HG03064 (cell line): Measurements from ENCODE around the gene STXBP6.

Experiments
- ATAC-seq: cut with Tn5 transposase; IDR thresholded peaks from one replicate; pipeline ENCODE4 v1.9.1; 2021; ENCODE audit warnings: low read depth; ENCODE audit not compliant: unreplicated experiment

The STXBP6 gene

DNA sequence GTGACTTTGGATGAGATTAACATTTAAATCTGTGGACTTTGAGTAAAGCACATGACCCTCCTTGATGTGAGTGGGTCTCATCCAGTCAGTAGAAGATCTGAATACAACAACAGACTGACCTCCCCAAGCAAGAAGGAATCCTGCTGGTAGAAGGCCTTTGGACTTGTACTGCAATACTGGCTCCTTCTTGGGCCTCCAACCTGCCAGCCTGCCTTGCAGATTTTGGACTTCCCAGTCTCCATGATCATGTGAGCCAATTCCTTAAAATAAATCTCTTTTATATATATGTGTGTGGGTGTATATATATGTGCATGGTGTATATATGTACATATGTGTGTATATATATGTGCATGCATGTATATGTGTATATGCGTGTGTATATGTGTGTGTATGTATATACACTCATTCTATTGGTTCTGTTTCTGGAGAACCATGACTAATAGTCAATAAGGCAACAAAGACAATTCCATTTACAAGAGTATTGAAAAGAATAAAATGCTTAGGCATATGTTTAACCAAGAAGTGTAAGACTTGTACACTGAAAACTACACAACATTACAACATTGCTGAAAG, 183.8 kb downstream of the STXBP6 start:
- ATAC-seq, result no peak

DNA sequence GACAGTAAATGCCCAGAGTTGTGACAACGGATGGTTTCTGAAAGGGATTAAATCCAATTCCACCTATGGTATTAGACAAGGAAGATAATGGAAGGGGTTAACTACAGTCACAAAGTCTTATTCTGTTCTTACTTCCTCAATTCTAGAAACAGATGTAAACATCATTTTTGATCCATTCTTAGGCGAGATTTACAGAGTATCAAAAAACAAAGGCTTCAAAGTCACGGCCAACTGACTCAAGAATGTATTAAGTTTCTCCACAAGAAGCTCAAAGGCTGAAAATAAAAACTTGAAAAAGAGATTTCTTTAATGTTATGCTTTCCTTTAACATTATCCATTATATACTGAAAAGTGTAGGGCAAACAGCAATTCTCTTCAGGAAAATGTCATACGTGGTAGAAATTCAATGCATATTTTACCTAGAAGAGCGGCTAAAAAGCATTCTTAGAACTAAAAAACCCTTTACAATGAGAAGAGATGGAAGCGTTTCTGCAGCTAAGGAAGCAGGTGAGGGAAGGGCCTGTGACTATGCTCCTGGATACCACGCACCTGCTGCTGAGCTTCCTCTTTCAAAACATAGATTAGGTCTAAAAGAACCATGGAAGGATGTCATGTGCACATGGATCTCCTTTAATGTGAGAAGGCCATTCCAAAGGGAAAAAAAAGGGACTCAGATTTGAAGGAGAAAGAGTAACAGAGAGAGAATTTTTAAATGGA, 185.8 kb downstream of the STXBP6 start:
- ATAC-seq, result no peak

DNA sequence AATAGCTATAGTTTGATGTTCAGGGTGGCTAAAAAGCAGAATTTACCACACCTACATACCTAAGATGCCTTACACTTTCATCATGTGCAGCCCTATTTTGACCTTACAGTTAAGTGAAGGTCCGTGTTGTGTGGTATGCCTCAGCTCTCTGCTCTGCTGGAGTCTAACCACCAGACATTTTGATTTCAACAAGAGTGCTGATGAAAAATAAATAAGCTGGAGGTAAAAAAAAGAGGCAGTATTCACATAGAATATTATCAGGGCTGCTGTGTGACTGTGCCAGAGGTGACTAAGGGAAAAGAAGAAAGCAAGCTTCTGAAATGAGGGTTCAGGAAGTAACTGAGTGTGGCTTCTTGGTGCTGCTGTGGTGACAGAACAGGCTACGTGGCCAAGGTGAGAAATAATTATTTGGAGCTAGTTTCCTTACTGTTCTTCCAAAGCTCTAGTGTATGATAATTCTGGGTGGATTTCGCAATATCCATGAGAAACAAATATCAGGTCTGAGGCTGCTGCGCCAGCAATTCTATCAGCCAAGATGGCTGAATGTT, 188.8 kb downstream of the STXBP6 start:
- no peak for ATAC-seq

DNA sequence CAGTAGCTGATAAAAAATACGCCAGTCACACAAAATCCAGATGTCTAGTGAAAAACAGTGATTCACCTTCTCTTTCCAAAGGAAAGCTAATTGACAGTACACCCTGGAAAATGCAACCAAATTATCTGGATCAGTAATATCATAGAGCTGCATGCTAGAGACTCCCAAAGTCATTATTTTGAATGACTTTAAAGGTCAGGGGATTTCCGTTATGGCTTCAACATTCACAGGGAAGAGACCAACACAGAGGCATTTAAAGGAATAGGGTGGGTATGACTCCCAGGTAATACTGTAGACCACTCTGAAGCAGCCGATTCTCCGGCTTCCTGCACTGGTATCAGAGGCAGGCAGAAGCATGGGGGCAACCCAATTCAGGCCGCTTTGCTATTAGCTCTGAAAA, 190.4 kb downstream of the STXBP6 start:
- ATAC-seq, result no peak

DNA sequence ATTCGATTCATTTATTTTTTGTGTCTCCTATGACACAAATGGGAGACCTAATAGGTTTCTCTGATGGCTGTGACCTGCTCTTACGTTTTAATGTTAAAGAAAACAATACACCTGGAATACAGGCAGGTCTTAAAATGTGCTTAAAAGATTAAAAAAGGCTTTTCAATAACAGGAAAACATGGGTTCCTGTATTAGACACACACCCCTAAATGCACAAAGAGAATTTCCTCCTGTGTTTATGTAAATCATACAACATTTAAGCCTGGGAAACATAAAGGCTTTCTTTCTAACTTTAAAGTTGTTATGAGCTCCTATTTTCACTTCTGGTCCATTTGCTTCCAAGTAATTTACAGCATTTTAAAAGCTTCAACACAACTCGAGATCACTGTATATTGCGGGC, 191.3 kb downstream of the STXBP6 start:
- ATAC-seq, result no peak

DNA sequence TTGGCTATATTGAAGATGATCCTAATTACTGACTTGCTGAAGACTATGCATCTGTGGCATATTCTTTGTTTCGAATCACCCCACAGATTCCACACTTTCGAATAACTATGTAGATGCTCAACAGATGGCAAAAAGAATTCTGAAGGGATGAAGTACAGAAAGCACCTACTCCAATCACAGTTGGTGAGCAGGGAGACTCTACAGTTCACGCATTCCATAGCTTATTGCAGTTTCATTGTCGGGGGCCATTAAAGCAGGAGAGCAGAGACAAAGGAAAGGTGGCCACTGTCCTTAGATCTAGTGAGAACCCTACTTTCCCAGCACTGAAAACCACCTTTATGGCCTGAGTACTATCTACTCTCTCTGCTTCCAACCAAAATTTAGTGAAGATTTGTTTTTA, 191.9 kb downstream of the STXBP6 start:
- ATAC-seq, result no peak

DNA sequence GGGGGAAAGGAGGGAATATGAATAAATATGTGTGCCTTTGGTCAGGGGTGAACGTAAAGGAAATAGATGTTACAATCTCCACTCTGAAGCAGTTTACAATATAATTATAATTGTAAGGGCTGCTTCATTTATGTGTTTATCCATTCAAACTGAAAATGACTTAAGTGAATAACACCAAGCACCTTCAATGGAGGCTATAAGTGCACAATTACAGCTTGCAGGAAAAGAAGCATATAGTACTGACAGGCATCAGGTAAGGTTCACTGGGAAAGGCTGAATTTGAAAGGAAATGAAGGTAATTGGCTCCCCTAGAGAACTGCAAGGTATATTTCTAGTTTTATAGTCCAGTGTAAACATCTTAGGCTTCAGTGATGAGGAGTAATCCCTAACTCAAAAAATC, 192.7 kb downstream of the STXBP6 start:
- no peak for ATAC-seq

DNA sequence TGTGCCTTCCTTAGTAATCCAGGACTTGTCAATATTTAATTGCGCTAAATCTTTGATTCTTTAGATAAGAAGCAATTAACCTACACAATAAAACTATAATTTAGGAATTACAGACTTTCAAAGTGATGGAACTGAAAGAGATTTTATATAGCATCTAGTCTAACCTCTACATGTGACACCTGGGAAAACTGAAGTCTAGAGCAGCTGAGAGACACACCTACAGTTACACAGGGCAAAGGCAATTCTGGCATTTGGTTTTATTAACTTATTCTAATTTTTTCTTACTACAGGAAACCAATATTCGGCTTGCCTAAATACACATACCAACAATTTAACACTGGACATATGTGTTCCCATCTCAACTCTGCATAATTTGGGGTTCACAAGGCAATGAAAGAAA, 196.5 kb downstream of the STXBP6 start:
- ATAC-seq, result no peak

DNA sequence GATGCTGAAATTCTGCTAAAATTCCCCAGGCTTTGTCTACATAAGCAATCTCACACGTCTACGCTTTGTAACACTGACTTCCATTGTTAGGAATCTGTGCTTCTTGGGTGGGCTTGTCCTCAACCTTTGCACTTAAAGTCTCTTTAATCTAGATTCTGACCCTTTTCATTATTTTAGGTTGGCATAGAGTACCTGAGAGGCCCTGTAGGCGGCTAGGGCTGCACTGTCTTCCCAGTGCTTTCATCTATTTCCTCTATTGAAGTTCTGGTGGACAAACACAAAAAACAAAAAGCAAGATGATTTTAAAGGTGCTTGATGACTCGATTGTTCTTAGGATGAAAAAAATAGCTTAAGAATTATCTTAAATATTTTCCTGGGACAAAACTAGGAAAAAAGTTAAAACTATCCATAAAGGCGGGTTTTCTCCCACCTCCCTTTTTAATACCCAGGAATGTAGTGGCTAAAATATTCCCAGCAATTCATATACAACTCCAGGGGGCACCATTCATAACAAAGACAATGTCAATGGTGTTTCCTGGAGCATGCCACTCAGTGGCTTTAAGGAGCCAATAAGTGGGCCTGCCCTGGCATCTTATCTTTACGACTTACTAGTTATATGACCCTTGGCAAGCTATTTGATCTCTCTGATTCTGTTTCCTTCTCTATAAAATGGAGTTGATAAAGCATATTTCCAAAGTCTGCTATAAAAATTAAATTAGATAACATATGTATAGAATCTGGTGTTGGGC, 197.5 kb downstream of the STXBP6 start:
- ATAC-seq, result no peak

DNA sequence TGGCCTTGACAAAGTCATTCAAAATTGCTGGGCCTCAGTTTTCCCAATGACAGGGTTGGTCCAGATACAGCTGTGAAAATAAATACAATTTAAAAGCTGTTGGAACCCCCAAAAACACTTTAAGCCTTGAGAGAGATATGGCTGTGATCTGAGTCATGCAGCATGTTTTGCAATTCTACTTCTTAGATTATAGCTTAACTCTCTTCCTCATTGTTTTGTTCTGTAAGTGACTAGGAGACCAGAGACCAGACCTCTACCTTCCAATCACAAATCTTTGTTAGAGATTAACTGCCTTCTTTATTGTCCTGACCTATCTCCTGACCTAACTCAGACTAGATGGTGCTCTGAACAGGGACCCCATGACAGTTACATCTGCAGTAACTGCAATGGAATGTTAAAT, 198.1 kb downstream of the STXBP6 start:
- no peak for ATAC-seq

DNA sequence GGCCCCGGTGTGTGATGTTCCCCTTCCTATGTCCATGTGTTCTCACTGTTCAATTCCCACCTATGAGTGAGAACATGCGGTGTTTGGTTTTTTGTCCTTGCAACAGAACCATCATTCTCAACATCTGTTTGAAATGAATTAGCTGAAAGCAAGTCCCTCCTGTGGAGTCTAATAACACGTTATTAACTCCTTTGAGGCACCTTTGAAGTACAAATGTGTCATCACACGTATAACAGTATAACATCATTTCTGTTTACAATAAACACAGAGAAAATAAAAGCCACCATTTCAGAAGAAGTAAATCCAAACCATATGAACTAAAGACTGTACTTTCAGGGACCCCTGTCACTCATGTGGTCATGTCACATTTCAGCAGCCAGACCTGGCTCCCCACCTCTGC, 198.5 kb downstream of the STXBP6 start:
- no peak for ATAC-seq

DNA sequence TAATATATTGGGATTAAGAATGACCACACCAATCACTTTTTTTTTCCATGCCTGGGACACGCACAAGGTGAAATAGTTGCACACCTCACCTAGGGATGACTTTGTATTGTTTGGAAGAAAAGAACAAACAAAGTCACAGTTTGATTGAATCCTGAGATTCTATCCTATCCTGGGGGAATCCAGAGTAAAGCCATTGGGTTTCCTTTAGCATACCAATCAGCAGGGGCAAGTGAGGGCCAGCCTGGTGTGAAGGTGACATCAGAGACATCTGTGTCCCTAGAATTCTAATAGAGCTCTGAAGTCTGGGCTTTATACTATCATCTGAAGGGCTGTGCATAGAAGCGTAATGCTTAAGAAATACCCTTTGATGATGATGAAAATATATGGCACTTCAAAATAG, 199.9 kb downstream of the STXBP6 start:
- ATAC-seq, result no peak

DNA sequence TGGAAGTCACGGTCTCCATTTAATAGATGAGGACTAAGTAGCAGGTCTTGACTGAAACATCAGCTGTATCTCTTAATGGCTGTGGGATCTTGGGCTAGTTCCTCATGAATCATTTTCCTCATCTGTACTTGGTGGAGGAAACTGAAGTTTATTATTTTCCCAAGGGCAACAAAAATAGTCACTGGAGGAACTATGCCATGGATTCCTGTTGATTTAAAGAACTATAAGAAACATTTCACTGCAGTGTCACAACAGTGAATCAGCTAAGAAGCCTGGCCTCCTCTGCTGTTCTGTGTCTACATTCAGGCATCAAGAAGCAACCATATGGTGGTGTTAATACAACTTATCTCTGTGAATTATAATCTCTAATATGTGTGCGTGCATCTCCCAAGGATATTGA, 200.5 kb downstream of the STXBP6 start:
- ATAC-seq, result no peak

DNA sequence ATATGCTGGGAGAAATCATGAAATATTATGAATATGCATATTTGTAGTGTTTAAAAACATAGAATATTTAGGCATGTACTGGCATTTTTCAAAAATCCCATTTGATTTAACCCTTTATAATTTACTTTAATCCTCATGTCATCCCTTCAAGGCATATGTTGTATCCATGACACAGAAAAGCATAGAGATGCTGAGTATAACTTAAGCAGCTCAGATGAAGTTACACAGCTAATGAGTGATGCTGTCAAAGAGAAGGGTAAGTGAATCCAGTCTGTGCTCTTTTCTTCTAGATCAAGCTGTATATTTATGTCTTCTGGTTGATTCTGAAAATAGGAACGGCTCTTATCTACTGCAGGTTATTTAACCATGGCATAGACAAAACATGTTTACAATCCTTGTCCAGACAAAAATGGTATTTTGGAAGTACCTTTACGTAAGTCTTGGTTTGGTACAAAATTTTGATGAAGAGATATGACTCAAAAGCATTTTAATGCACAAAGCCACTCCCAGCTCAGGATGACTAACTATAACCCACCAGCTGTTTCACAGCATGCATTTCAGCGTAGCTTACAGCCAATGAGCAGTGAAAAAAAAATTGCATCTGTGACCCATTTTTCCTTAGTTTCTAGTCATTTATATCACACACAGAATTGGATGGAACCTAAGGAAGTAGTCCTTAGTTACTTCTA, 201.7 kb downstream of the STXBP6 start:
- ATAC-seq, result no peak

DNA sequence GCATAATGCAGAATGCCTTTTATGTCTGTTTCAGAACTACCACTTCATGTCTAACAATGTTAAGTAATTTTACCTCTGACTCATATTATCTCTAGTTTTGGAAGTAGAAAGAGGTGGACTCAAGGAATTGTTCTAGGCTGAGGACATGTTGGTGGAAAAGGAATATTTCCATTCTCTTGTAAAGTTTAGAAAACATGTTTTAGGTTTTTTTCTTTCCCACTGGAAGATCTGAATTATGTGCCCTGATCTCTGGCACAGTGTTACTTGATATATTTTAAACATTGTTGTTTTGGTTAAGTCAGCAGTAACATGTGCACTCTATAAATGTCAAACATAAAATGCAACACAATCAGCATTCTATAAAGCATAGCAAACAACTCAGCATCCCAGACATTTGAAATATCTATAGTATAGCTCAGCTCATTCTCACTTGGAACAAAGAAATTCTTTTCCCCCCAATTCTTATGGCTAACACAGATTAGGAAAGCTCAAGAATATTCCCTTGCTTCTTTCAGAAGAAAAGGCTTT, 202.3 kb downstream of the STXBP6 start:
- no peak for ATAC-seq

DNA sequence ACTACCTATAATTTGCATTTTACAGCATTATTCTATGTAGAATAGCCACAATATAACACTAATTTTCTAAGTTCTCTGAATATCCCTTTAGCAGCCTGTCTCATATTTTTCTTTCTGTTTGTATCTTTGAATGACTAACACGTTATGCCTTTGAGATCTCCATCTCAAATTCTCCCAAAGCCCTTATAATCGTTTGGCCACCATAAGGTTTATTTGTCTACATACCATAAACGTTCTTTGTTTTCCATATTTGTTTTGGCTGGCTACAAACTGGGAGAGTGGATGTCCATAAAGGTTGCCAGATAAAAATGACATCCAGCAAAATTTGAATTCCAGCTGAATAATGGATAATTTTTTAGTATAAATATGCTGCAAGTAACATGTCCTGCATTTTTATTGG, 203.7 kb downstream of the STXBP6 start:
- no peak for ATAC-seq

DNA sequence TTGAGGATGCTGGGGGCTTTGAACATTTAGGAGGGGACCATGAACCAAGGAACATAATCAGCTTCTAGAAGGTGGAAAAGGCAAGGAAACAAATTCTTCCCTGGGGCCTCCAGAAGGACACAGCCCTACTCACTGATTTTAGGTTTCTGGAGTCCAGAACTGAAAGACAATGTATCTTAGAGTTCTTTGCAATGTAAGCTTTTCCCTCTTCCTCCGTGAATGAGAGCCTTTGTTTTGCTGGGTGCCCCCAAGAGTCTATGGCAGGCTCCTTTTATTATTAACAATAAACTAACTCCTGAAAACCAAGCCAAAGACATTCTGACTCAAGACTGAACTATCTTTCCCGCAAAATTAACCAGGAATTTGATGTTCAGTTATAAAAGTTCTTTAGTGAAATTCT, 204.1 kb downstream of the STXBP6 start:
- ATAC-seq, result no peak

DNA sequence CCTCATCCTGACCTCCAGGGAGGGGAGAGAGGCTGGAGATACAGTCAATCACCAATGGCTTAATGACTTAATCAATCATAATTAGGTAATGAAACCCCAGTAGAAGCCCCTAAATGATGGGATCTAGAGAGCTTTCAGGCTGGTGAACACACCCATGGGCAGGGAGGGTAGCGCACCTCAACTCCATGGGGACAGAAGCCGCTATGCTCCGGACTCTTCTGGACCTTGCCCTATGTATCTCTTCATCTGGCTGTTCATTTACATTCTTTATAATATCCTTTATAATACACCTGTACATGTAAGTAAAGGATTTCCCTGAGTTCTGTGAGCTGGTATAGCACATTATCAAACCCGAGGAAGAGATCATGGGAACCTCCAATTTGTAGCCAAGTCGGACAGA, 205.9 kb downstream of the STXBP6 start:
- ATAC-seq, result no peak

DNA sequence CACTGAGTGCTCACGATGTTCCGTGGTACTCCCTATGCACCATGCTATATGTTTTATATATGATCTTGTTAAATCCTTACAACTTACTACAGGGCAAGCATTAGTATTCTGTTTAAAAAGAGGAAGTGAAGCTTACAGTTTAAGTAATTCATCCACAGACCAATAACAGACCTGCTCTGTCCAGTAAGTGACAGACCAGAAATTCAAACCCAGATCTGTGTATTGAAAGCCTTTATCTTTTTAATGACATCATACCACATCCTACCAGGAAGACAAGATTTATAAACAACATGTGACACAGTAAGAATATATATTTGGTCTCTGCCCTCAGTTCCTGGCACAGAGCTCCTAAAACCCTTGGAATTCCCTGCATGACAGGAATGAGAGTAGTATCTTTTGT, 206.5 kb downstream of the STXBP6 start:
- ATAC-seq, result no peak

DNA sequence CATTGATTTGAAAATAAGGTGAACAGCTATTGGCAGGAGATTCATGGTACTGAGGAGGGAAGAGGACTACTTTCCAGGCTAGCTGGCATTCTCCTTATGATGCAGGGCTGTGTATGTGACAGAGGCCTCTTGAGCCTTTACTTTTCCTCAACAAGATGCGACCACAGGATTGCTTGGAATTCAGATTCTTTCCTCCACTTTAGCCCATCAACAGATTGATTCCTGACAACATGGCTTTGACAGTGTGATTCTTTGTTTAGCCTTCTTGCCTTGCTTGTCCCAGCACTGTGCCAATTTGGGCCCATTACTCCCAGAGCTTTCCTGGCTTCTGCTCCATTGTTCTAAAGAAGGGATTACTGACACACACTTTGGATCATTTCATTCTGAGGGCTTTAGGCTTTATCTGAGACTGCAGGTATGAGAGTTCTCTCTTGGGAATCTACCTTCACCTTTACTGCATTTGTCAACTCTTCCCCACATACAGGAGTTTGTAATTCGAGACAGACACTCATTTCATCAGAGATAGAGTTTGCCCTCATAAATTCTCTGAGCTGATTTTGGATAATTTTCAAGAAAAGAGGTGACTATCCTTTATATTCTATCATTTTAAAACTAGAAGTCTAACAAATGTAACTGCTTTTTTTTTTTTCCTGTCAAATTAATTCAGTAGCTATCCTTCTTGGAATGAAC, 209.6 kb downstream of the STXBP6 start:
- ATAC-seq, result no peak
